Measurements from ENCODE around the gene SLC7A7.
A peak's percentile ranks its signal among the peaks of the same experiment; 100 is the strongest.
"Not testable (repeated sequence)": the region's sequence is repeated elsewhere in the genome, so short reads cannot be mapped to it uniquely, and the experiment has no call there.

Gene SLC7A7

GRCh38 chr14:22794551-22794951, 20.7 kb downstream of the SLC7A7 start:
- DNase-seq (ENCODE audit: insufficient read length): no peak
- TF ChIP-seq POLR2A (IDR thresholded peaks at IDR 0.05; ENCODE audit: low read depth, low read length) (peak; percentile 41; the same call in 1 of the 2 replicates), TAF1 (IDR thresholded peaks at IDR 0.05; ENCODE audit: borderline replicate concordance, low read depth, low read length) (no peak), POLR2AphosphoS5 (IDR thresholded peaks at IDR 0.05; ENCODE audit: low read depth, low read length) (0 out of 2 replicates have a peak, but pooled peaks have one; percentile 54)
- FAIRE-seq: peak; percentile 81

GRCh38 chr14:22793976-22794375, 21.3 kb downstream of the SLC7A7 start:
- FAIRE-seq (no peak), DNase-seq (ENCODE audit: insufficient read length) (no peak)
- TF ChIP-seq TAF1 (IDR thresholded peaks at IDR 0.05; ENCODE audit: borderline replicate concordance, low read depth, low read length) (no peak), POLR2AphosphoS5 (IDR thresholded peaks at IDR 0.05; ENCODE audit: low read depth, low read length) (no peak), POLR2A (IDR thresholded peaks at IDR 0.05; ENCODE audit: low read depth, low read length) (no peak)

GRCh38 chr14:22793550-22793949, 21.7 kb downstream of the SLC7A7 start:
- not testable (repeated sequence) for DNase-seq (ENCODE audit: insufficient read length); FAIRE-seq

GRCh38 chr14:22792158-22792557, 23.1 kb downstream of the SLC7A7 start:
- FAIRE-seq (no peak), DNase-seq (ENCODE audit: insufficient read length) (no peak)
- TF ChIP-seq POLR2A (IDR thresholded peaks at IDR 0.05; ENCODE audit: low read depth, low read length) (no peak), POLR2AphosphoS5 (IDR thresholded peaks at IDR 0.05; ENCODE audit: low read depth, low read length) (no peak), TAF1 (IDR thresholded peaks at IDR 0.05; ENCODE audit: borderline replicate concordance, low read depth, low read length) (no peak)

- peak; percentile 79 for FAIRE-seq
- DNase-seq (ENCODE audit: insufficient read length): no peak
- TF ChIP-seq POLR2A (IDR thresholded peaks at IDR 0.05; ENCODE audit: low read depth, low read length): no peak
- no peak for TF ChIP-seq POLR2AphosphoS5 (IDR thresholded peaks at IDR 0.05; ENCODE audit: low read depth, low read length)
- no peak for TF ChIP-seq TAF1 (IDR thresholded peaks at IDR 0.05; ENCODE audit: borderline replicate concordance, low read depth, low read length)
Observed at GRCh38 chr14:22791301-22791700, 23.9 kb downstream of the SLC7A7 start.

GRCh38 chr14:22786685-22787084, 28.6 kb downstream of the SLC7A7 start:
- FAIRE-seq: no peak
- DNase-seq (ENCODE audit: insufficient read length): no peak
- TF ChIP-seq POLR2A (IDR thresholded peaks at IDR 0.05; ENCODE audit: low read depth, low read length) (no peak), POLR2AphosphoS5 (IDR thresholded peaks at IDR 0.05; ENCODE audit: low read depth, low read length) (no peak), TAF1 (IDR thresholded peaks at IDR 0.05; ENCODE audit: borderline replicate concordance, low read depth, low read length) (no peak)

- FAIRE-seq (no peak), DNase-seq (ENCODE audit: insufficient read length) (no peak)
- TF ChIP-seq POLR2A (IDR thresholded peaks at IDR 0.05; ENCODE audit: low read depth, low read length): no peak
- TF ChIP-seq POLR2AphosphoS5 (IDR thresholded peaks at IDR 0.05; ENCODE audit: low read depth, low read length): no peak
- TF ChIP-seq TAF1 (IDR thresholded peaks at IDR 0.05; ENCODE audit: borderline replicate concordance, low read depth, low read length): no peak
Observed at GRCh38 chr14:22781301-22781991, 33.8 kb downstream of the SLC7A7 start.

GRCh38 chr14:22780941-22781300, 34.3 kb downstream of the SLC7A7 start:
- DNase-seq (ENCODE audit: insufficient read length): no peak
- no peak for TF ChIP-seq TAF1 (IDR thresholded peaks at IDR 0.05; ENCODE audit: borderline replicate concordance, low read depth, low read length)
- TF ChIP-seq POLR2AphosphoS5 (IDR thresholded peaks at IDR 0.05; ENCODE audit: low read depth, low read length): no peak
- TF ChIP-seq POLR2A (IDR thresholded peaks at IDR 0.05; ENCODE audit: low read depth, low read length): no peak
- no peak for FAIRE-seq

GRCh38 chr14:22780105-22780679, 35.0 kb downstream of the SLC7A7 start:
- no peak for DNase-seq (ENCODE audit: insufficient read length)
- TF ChIP-seq POLR2AphosphoS5 (IDR thresholded peaks at IDR 0.05; ENCODE audit: low read depth, low read length): no peak
- no peak for TF ChIP-seq POLR2A (IDR thresholded peaks at IDR 0.05; ENCODE audit: low read depth, low read length)
- TF ChIP-seq TAF1 (IDR thresholded peaks at IDR 0.05; ENCODE audit: borderline replicate concordance, low read depth, low read length): no peak
- no peak for FAIRE-seq

GRCh38 chr14:22778084-22778483, 37.2 kb downstream of the SLC7A7 start:
- no peak for DNase-seq (ENCODE audit: insufficient read length)

GRCh38 chr14:22776849-22777248, 38.4 kb downstream of the SLC7A7 start:
- DNase-seq (ENCODE audit: insufficient read length); FAIRE-seq: not testable (repeated sequence)

More at GRCh38 chr14:22778084-22778483, 37.2 kb downstream of the SLC7A7 start:
- TF ChIP-seq POLR2A (IDR thresholded peaks at IDR 0.05; ENCODE audit: low read depth, low read length) (no peak), TAF1 (IDR thresholded peaks at IDR 0.05; ENCODE audit: borderline replicate concordance, low read depth, low read length) (no peak), POLR2AphosphoS5 (IDR thresholded peaks at IDR 0.05; ENCODE audit: low read depth, low read length) (no peak)
- no peak for FAIRE-seq

- TF ChIP-seq POLR2A (IDR thresholded peaks at IDR 0.05; ENCODE audit: low read depth, low read length): no peak
- no peak for TF ChIP-seq TAF1 (IDR thresholded peaks at IDR 0.05; ENCODE audit: borderline replicate concordance, low read depth, low read length)
- TF ChIP-seq POLR2AphosphoS5 (IDR thresholded peaks at IDR 0.05; ENCODE audit: low read depth, low read length): no peak
- FAIRE-seq: no peak
- DNase-seq (ENCODE audit: insufficient read length): no peak
Observed at GRCh38 chr14:22776215-22776614, 39.0 kb downstream of the SLC7A7 start.

All from GM12892 (cell line).